Peyer's patch (tissue), 4 donors: ENCODE results near the gene PHLDA1. TPM values are rescaled to one million over a fixed set of nuclear protein-coding genes. Genes with fewer than 3 reads are reported as not detected.

Experiments used
- DNase-seq, 3 donors: peaks; one replicate each; pipeline ENCODE4 v3.0.0-alpha.2; 2017 to 2019
- H3K27ac ChIP-seq, 4 donors: fragments of 200-600 bp; sonication (generic); one replicate each; pipeline ENCODE4 v1.5.1; 2016 to 2019
- H3K27me3 ChIP-seq, 2 donors: fragments of 200-600 bp; sonication (generic); one replicate each; pipeline ENCODE4 v1.5.1; 2019
- H3K36me3 ChIP-seq, 3 donors: fragments of 200-600 bp; sonication (generic); one replicate each; pipeline ENCODE4 v1.5.1; 2016 to 2019
- H3K4me1 ChIP-seq, 4 donors: fragments of 200-600 bp; sonication (generic); one replicate each; pipeline ENCODE4 v1.5.1; 2016 to 2019
- H3K4me3 ChIP-seq, 4 donors: fragments of 200-600 bp; sonication (generic); 1 replicate in 3 of 4; 2 replicates in 1 of 4; pipeline ENCODE4 v1.5.1; 2016 to 2019; ENCODE audit warnings: mild to moderate bottlenecking in 1 of 4
- H3K9me3 ChIP-seq, 4 donors: fragments of 200-600 bp; sonication (generic); one replicate each; pipeline ENCODE4 v1.5.1; 2016 to 2019; ENCODE audit warnings: mild to moderate bottlenecking in 1 of 4
- CTCF ChIP-seq, 6 experiments: fragments of 450-650 bp in 4 of 6; fragments of 200-600 bp in 2 of 6; sonication (generic) in 1 of 6; IDR thresholded peaks; one replicate each; pipeline ENCODE4 v1.5.1; 2017 to 2019; ENCODE audit warnings: antibody characterized with exemption in 6 of 6, mild to moderate bottlenecking in 3 of 6, moderate library complexity in 1 of 6
- POLR2A ChIP-seq, 2 donors: fragments of 450-650 bp; IDR thresholded peaks; one replicate each; pipeline ENCODE4 v1.5.1; 2017; ENCODE audit warnings: antibody characterized with exemption in 2 of 2, mild to moderate bottlenecking in 2 of 2, moderate library complexity in 2 of 2
- total RNA-seq, 4 donors: library from RNA; depleted of rRNA; stranded (reverse); fragments of >200 nt; gene quantifications; one replicate each; pipeline ENCODE4 v1.1.0, GENCODE V29; 2016

Gene PHLDA1
- total RNA-seq, 4 donors from 2014 or later = 4.6 to 25.6 (median 6.0) TPM

GRCh38 chr12:75982979-75983660 is 48.5 kb downstream of the PHLDA1 start:
- no peaks in the 10 kb centered on the region for H3K36me3 ChIP-seq
- DNase-seq = no peak
- no peaks in the 10 kb centered on the region for H3K9me3 ChIP-seq
- peaks cover 0 to 15% (median 8%) of the 10 kb centered on the region in 4 donors for H3K4me1 ChIP-seq
- no peaks in the 10 kb centered on the region for H3K27me3 ChIP-seq
- peak overlapping the region in 2 of 4 donors; percentile 6 to 12 for H3K4me3 ChIP-seq
- H3K27ac ChIP-seq = peak overlapping the region in 3 of 4 donors; percentile 9 to 26 (median 17)
- TF ChIP-seq POLR2A (IDR thresholded peaks at IDR 0.05) (no peak), CTCF (IDR thresholded peaks at IDR 0.05) (no peak)

GRCh38 chr12:75982169-75982564 is 49.4 kb downstream of the PHLDA1 start:
- no peaks in the 10 kb centered on the region for H3K9me3 ChIP-seq
- no peak for TF ChIP-seq CTCF (IDR thresholded peaks at IDR 0.05)
- TF ChIP-seq POLR2A (IDR thresholded peaks at IDR 0.05) = no peak
- no peak overlapping the region for H3K4me3 ChIP-seq
- no peaks in the 10 kb centered on the region for H3K27me3 ChIP-seq
- peak overlapping the region in 1 of 4 donors; percentile 17 for H3K27ac ChIP-seq
- no peak for DNase-seq
- no peaks in the 10 kb centered on the region for H3K36me3 ChIP-seq
- H3K4me1 ChIP-seq = peaks cover 0 to 19% (median 10%) of the 10 kb centered on the region in 4 donors

DNA sequence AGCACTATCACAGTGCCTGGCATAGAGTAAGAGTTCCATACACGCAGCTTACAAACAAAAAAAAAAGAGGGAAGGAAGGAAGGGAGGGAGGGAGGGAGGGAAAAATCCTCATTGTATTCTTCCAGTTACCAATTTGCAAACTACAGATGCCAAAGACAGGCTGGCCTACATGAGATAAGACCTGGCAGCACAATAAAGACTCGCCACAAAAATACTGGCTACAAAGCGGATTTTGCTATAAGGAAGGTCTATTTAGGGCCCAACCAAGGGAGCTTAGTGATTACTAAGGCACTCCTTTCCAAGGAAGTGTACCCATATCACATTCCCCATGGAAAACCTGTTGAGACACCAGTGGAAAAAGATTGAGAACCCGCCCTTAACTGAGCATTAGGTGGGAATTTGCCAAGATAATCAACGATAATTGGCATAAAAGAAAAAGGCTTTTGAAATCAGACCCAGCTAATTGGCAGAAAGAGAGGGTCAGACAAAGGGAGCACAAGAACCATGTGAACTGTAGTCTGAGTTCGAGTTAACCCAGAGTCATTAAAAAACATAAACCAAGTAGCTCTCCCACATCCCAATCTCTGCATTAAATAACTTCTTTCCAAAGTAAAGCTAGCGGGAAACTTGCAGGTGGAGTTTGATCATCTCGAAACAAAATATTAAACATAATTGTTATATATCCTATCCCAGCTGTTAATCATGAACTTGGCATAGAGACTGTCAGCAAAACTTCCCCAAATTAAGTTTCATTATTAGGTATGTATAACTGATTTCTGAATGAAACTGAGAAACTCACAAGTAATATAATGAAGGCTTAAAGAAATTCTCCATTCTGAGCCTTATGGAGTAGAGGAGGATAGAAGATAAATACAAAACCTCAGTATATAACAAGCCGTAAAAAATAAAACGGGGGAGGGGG is 50.1 kb downstream of the PHLDA1 start:
- TF ChIP-seq CTCF (IDR thresholded peaks at IDR 0.05) (no peak), POLR2A (IDR thresholded peaks at IDR 0.05) (no peak)
- Histone ChIP-seq H3K27me3 (no peaks in the 10 kb centered on the region), H3K27ac (no peak overlapping the region), H3K4me3 (no peak overlapping the region), H3K36me3 (no peaks in the 10 kb centered on the region), H3K9me3 (no peaks in the 10 kb centered on the region), H3K4me1 (peaks cover 0 to 19% (median 10%) of the 10 kb centered on the region in 4 donors)
- no peak for DNase-seq

- Histone ChIP-seq H3K27ac (peak overlapping the region in 3 of 4 donors; percentile 40 to 81 (median 70)), H3K9me3 (no peaks in the 10 kb centered on the region), H3K27me3 (no peaks in the 10 kb centered on the region), H3K36me3 (no peaks in the 10 kb centered on the region), H3K4me1 (peaks cover 0 to 19% (median 10%) of the 10 kb centered on the region in 4 donors), H3K4me3 (no peak overlapping the region)
- no peak for DNase-seq
- TF ChIP-seq POLR2A (IDR thresholded peaks at IDR 0.05) = no peak
- TF ChIP-seq CTCF (IDR thresholded peaks at IDR 0.05) = no peak
These were observed 52.4 kb downstream of the PHLDA1 start for GRCh38 chr12:75979181-75979580.

DNA sequence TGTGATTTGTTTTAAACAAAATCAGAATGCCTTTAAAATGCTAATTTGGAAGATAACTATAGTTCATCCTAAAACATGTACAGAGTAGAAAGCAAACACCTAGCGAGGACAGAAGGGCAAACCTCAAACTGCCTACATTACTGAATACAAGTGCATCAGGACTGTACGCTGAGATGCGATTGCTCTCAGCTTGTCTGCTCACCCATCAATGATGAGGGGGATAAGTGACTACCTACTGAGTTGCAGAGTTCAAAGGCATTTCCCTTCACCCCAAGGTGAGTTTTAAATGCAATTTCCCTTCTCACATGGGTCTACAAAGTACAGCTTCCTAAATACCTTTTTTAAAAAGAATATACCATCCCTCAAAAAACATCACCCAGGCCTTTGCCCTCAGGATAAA is 52.9 kb downstream of the PHLDA1 start:
- Histone ChIP-seq H3K36me3 (no peaks in the 10 kb centered on the region), H3K9me3 (no peaks in the 10 kb centered on the region), H3K4me1 (peaks cover 0 to 19% (median 10%) of the 10 kb centered on the region in 4 donors), H3K4me3 (no peak overlapping the region), H3K27ac (peak overlapping the region; percentile 40 to 81 (median 62)), H3K27me3 (no peaks in the 10 kb centered on the region)
- DNase-seq = no peak
- TF ChIP-seq POLR2A (IDR thresholded peaks at IDR 0.05) (no peak), CTCF (IDR thresholded peaks at IDR 0.05) (no peak)
